ENCODE data around the gene AFG3L2. TPM values are rescaled to one million over a fixed set of nuclear protein-coding genes. Genes with fewer than 3 reads are reported as not detected.

The AFG3L2 gene
- total and polyA plus RNA-seq, 9 of the 15 experiments (the other 6 are each of a cell fraction or from before 2014, with no cell fraction given) = 24.1 to 109 (median 84.0) TPM

DNA sequence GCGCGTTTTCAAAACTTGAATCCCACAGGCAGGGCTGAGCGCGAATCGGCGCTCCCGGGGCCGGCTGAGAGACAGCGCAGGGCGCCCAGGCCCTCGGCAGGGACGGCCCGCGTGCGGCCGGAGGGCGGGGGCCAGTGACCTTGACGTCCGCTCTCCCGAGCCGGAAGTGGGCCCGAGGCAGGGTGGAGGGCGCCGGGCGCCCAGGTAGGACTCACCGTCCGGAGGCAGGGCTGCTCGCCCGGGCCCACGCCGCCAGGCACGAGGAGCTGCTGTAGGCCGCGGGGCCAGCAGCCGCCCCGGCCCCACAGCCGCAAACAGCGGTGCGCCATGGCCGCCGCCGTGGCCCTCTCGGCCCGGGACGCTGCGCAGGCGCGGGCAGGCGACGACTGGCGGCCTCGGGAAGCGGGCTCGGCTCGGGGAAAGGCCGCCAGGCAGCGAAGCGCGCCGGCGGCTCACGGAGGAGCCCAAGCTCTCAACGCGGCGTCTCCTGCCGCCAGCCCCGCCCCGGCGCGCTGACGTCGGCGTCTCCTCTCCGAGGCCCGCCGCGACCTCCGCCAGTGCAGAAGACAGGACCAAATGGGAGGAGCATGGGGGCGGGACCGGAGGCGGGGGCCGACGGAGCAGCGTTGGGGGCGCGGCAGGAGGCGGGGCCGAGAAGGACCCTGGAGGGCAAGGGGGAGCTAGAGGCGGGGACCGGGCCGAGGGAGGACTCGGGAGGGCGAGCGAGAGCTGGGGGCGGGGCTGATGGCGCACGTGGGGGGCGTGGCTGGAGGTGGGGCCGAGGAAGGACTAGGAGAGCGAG lies at the start of gene AFG3L2 (continued):
- TF ChIP-seq KLF13 (tag; IDR thresholded peaks at IDR 0.05; ENCODE audit: borderline replicate concordance, low read depth) (0 out of 2 replicates have a peak, but pooled peaks have one; percentile 47), ZFX (CRISPR knock-in tag; IDR thresholded peaks at IDR 0.05) (peak; percentile 94), LARP7 (IDR thresholded peaks at IDR 0.05) (no peak), FOXM1 (IDR thresholded peaks at IDR 0.05; ENCODE audit: low read depth) (no peak), FOXM1 (CRISPR knock-in tag; IDR thresholded peaks at IDR 0.05; ENCODE audit: low read depth) (peak; percentile 74; the same call in 1 of the 2 replicates), TCFL5 (CRISPR knock-in tag; conservative IDR thresholded peaks at IDR 0.05) (no peak)

GRCh38 chr18:12424252-12424651 lies 47.2 kb upstream of the AFG3L2 start:
- H3K4me3 ChIP-seq = no peak overlapping the region
- ChIA-PET CTCF (ENCODE audit: low intra/inter-chr PET ratio) (no interaction called here), POLR2A (interaction anchor here (0.5 kb wide), 2 partner anchors 231 to 375 kb away, joined by 3 read pairs; no protein-coding TSS in a partner anchor)
- no peak overlapping the region for H3K9ac ChIP-seq (ENCODE audit: insufficient read depth in 1 of 2, low read depth in 2 of 2, low read length in 2 of 2)
- H3K27me3 ChIP-seq (ENCODE audit: control insufficient read depth in 2 of 2, insufficient read depth in 2 of 2, low read length in 2 of 2) = no peaks in the 10 kb centered on the region
- no peak overlapping the region for H3K4me2 ChIP-seq (ENCODE audit: insufficient read depth, low read length)
- no peaks in the 10 kb centered on the region for H4K20me1 ChIP-seq (replicated peaks; ENCODE audit: control insufficient read depth, insufficient read depth, low read length)
- peaks cover 0 to 3% of the 10 kb centered on the region in 2 experiments; a peak in 2 of 5 replicates for H3K4me1 ChIP-seq (replicated peaks in 1 of 2; ENCODE audit: control insufficient read depth in 2 of 2, insufficient read depth in 2 of 2, low read length in 2 of 2)
- peaks cover 21% of the 10 kb centered on the region; the same call in 2 of the 3 replicates for H3K36me3 ChIP-seq (ENCODE audit: control insufficient read depth, insufficient read depth, low read length)
- ATAC-seq = no peak
- no peak overlapping the region for H2AFZ ChIP-seq (ENCODE audit: low read depth, low read length)
- no peaks in the 10 kb centered on the region for H3K9me3 ChIP-seq (replicated peaks; ENCODE audit: control insufficient read depth, insufficient read depth, low read depth, low read length)
- BruUV-seq (replicated peaks) = no TSS peak
- in situ Hi-C loops (cut with MboI) = no loop called here
- WGBS (ENCODE audit: insufficient coverage, low coverage, missing lambda C conversion rate) = 64% methylated on average over 4 of the region's 4 CpGs
- H3K27ac ChIP-seq (ENCODE audit: extremely low read depth, low read depth, low read length) = no peak overlapping the region
- H3K79me2 ChIP-seq (ENCODE audit: control insufficient read depth, insufficient read depth, low read length) = no peaks in the 10 kb centered on the region
- DNase-seq (ENCODE audit: extremely low read depth in 1 of 4, low spot score in 3 of 4) = no peak
- no peak for FAIRE-seq
- intact Hi-C loops (cut with micrococcal nuclease) = no loop called here
- no peaks in the 10 kb centered on the region for H3K9me1 ChIP-seq (ENCODE audit: control insufficient read depth, insufficient read depth, low read length)
- no peak for TF ChIP-seq RFX1 (IDR thresholded peaks at IDR 0.05)
- no peak for TF ChIP-seq HDAC8 (tag; IDR thresholded peaks at IDR 0.05)
- TF ChIP-seq ZNF280B (CRISPR knock-in tag; IDR thresholded peaks at IDR 0.05) = no peak
- no peak for TF ChIP-seq ZBTB26 (CRISPR knock-in tag; IDR thresholded peaks at IDR 0.05)
- TF ChIP-seq CREM (IDR thresholded peaks at IDR 0.05; ENCODE audit: low read depth) = no peak
- TF ChIP-seq SMC3 (conservative IDR thresholded peaks at IDR 0.05; ENCODE audit: insufficient read depth, low read depth, low read length) = no peak
- no peak for TF ChIP-seq RBM15 (IDR thresholded peaks at IDR 0.05; ENCODE audit: insufficient read depth, low read length)
- TF ChIP-seq SP1 (CRISPR knock-in tag; IDR thresholded peaks at IDR 0.05) = no peak
- no peak for TF ChIP-seq MYC (IDR thresholded peaks at IDR 0.05; ENCODE audit: low read depth, low read length)
- TF ChIP-seq MYC (CRISPR knock-in tag; IDR thresholded peaks at IDR 0.05; ENCODE audit: borderline replicate concordance, low read depth) = no peak
- TF ChIP-seq TSC22D4 (tag; IDR thresholded peaks at IDR 0.05) = no peak
- TF ChIP-seq NBN (IDR thresholded peaks at IDR 0.05; ENCODE audit: low read depth) = no peak
